Measurements from ENCODE around the gene GNG2. TPM values are rescaled to one million over a fixed set of nuclear protein-coding genes. Genes with fewer than 3 reads are reported as not detected.

Gene GNG2
- total and polyA plus RNA-seq, 2 experiments from 2014 or later, result 9.9 to 14.8 TPM

- TF ChIP-seq ZNF462 (CRISPR knock-in tag; IDR thresholded peaks at IDR 0.05) (no peak), NANOG (IDR thresholded peaks at IDR 0.05; ENCODE audit: borderline replicate concordance) (no peak), JUNB (IDR thresholded peaks at IDR 0.05; ENCODE audit: unreplicated experiment) (no peak), EZH2 (IDR thresholded peaks at IDR 0.05; ENCODE audit: low read depth, unreplicated experiment) (no peak), CREB1 (CRISPR knock-in tag; IDR thresholded peaks at IDR 0.05; ENCODE audit: low read depth) (no peak), EZH2phosphoT487 (IDR thresholded peaks at IDR 0.05; ENCODE audit: unreplicated experiment) (no peak), ZNF331 (CRISPR knock-in tag; IDR thresholded peaks at IDR 0.05; ENCODE audit: low read depth) (no peak)
- TF ChIP-seq, protein P1, sequence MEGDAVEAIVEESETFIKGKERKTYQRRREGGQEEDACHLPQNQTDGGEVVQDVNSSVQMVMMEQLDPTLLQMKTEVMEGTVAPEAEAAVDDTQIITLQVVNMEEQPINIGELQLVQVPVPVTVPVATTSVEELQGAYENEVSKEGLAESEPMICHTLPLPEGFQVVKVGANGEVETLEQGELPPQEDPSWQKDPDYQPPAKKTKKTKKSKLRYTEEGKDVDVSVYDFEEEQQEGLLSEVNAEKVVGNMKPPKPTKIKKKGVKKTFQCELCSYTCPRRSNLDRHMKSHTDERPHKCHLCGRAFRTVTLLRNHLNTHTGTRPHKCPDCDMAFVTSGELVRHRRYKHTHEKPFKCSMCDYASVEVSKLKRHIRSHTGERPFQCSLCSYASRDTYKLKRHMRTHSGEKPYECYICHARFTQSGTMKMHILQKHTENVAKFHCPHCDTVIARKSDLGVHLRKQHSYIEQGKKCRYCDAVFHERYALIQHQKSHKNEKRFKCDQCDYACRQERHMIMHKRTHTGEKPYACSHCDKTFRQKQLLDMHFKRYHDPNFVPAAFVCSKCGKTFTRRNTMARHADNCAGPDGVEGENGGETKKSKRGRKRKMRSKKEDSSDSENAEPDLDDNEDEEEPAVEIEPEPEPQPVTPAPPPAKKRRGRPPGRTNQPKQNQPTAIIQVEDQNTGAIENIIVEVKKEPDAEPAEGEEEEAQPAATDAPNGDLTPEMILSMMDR (conservative IDR thresholded peaks at IDR 0.05; ENCODE audit: low read depth in 2 of 2), result no peak
Observed at GRCh38 chr14:51825926-51826325, 34.5 kb upstream of the GNG2 start (continued).
